Astrocyte of the cerebellum (primary cell): Measurements from ENCODE around the gene RGP1.

ENCODE experiments used
- DNase-seq: peaks from one replicate; pipeline ENCODE4 v3.0.0-alpha.2; 2011; ENCODE audit warnings: low read depth
- H3K4me3 ChIP-seq: 2 replicates; pipeline ENCODE4 v1.5.1; 2011; ENCODE audit warnings: mild to moderate bottlenecking, low read depth, low read length, moderate library complexity
- CTCF ChIP-seq: IDR thresholded peaks from 2 replicates; pipeline ENCODE4 v1.5.1; 2012; ENCODE audit warnings: low read length, low read depth, moderate library complexity, mild to moderate bottlenecking; ENCODE audit errors: missing control alignments
- in situ Hi-C: cut with HindIII; loops from 2 replicates; pipeline ENCODE4 v1.10.0; 2017; ENCODE audit warnings: low sequenced_read_pairs

RGP1 gene

GRCh38 chr9:35728041-35728971 lies 20.8 kb upstream of the RGP1 start:
- H3K4me3 ChIP-seq, result peak overlapping the region; percentile 88
- DNase-seq, result peak; percentile 65
- no peak for TF ChIP-seq CTCF
- in situ Hi-C loops, result loop anchor here (5.0 kb wide), 1 partner anchor 36 kb away; no protein-coding TSS in a partner anchor

GRCh38 chr9:35729101-35729500 lies 20.0 kb upstream of the RGP1 start:
- in situ Hi-C loops, result loop anchor here (5.0 kb wide), 1 partner anchor 37 kb away; no protein-coding TSS in a partner anchor
- peak overlapping the region; percentile 88 for H3K4me3 ChIP-seq
- DNase-seq, result no peak
- TF ChIP-seq CTCF, result no peak

- H3K4me3 ChIP-seq, result peak overlapping the region; percentile 88
- TF ChIP-seq CTCF, result peak; percentile 71
- peak; percentile 57 for DNase-seq
- in situ Hi-C loops, result loop anchor here (5.0 kb wide), 1 partner anchor 38 kb away; no protein-coding TSS in a partner anchor
Observed at GRCh38 chr9:35729700-35730485, 19.2 kb upstream of the RGP1 start.

- no peak for DNase-seq
- in situ Hi-C loops, result no loop called here
- H3K4me3 ChIP-seq, result peak overlapping the region; percentile 88
- TF ChIP-seq CTCF, result no peak
Observed at GRCh38 chr9:35730486-35730854, 18.6 kb upstream of the RGP1 start.

GRCh38 chr9:35731415-35732184 lies 17.5 kb upstream of the RGP1 start:
- TF ChIP-seq CTCF, result no peak
- no peak for DNase-seq
- H3K4me3 ChIP-seq, result peak overlapping the region; percentile 88
- in situ Hi-C loops, result no loop called here
